T-helper 2 cell (primary cell): ENCODE results near the gene NR2F2.

Experiments
- DNase-seq, 5 experiments: peaks; one replicate each; pipeline versions ENCODE4 v3.0.0 to v3.0.0-alpha.2; 2012 to 2022

NR2F2 gene

GRCh38 chr15:96343113-96344059 is 12.9 kb downstream of the NR2F2 start:
- DNase-seq: no peak

GRCh38 chr15:96344060-96344705 is 13.7 kb downstream of the NR2F2 start:
- no peak for DNase-seq

- no peak for DNase-seq
These were observed 14.4 kb downstream of the NR2F2 start for GRCh38 chr15:96344706-96345559.

- DNase-seq: peak in 1 of 5 experiments; percentile 23
These were observed 15.3 kb downstream of the NR2F2 start for GRCh38 chr15:96345560-96346399.

- no peak for DNase-seq
These were observed 16.0 kb downstream of the NR2F2 start for GRCh38 chr15:96346409-96346970.

GRCh38 chr15:96347181-96348111 is 16.9 kb downstream of the NR2F2 start:
- DNase-seq: no peak

GRCh38 chr15:96348112-96349027 is 17.9 kb downstream of the NR2F2 start:
- DNase-seq: no peak

- no peak for DNase-seq
These were observed 18.7 kb downstream of the NR2F2 start for GRCh38 chr15:96349034-96349856.

- DNase-seq: no peak
These were observed 19.6 kb downstream of the NR2F2 start for GRCh38 chr15:96349857-96350720.

GRCh38 chr15:96350934-96351724 is 20.6 kb downstream of the NR2F2 start:
- DNase-seq: no peak

GRCh38 chr15:96351761-96352603 is 21.5 kb downstream of the NR2F2 start:
- peak in 1 of 5 experiments; percentile 16 for DNase-seq

- no peak for DNase-seq
These were observed 22.3 kb downstream of the NR2F2 start for GRCh38 chr15:96352604-96353405.

GRCh38 chr15:96353416-96353929 is 23.0 kb downstream of the NR2F2 start:
- no peak for DNase-seq

GRCh38 chr15:96353930-96354730 is 23.6 kb downstream of the NR2F2 start:
- DNase-seq: no peak
